ENCODE data around the gene LRRC56.

The LRRC56 gene

DNA sequence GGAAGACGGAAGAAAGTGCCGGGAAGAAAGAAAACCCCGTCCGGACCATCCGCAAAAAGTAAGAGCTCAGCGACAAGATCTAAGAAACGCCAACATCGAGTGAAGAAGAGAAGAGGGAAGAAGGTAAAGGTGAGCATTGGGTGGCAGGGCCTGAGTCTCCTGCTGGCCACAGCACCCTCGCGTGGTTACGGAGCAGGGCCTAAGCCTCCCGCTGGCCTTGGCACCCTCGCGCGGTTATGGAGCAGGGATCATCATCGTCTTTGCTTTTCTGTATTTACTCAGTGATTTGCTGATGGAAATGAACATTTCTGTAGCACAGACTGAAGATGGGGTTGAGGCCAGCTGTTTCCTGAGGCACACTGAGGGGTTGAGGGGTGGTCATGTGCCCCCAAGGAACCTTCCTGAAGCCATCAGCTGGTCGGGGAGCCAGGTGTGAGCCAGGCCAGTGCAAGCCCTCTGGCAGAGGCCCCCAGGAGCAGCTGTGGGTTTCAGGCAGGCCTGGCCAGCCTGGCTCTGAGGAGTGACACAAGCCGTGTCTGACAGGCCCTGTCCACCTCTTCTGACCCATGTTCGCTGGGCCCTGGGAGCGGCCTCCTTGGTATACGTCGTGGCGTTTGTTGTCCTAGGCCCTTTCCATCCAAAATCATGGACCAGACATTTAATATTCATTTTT, 64.4 kb downstream of the LRRC56 start:
- no peak overlapping the region for H3K4me3 ChIP-seq (ENCODE audit: control insufficient read depth, low read depth, low read length)
- TF ChIP-seq, protein P1, sequence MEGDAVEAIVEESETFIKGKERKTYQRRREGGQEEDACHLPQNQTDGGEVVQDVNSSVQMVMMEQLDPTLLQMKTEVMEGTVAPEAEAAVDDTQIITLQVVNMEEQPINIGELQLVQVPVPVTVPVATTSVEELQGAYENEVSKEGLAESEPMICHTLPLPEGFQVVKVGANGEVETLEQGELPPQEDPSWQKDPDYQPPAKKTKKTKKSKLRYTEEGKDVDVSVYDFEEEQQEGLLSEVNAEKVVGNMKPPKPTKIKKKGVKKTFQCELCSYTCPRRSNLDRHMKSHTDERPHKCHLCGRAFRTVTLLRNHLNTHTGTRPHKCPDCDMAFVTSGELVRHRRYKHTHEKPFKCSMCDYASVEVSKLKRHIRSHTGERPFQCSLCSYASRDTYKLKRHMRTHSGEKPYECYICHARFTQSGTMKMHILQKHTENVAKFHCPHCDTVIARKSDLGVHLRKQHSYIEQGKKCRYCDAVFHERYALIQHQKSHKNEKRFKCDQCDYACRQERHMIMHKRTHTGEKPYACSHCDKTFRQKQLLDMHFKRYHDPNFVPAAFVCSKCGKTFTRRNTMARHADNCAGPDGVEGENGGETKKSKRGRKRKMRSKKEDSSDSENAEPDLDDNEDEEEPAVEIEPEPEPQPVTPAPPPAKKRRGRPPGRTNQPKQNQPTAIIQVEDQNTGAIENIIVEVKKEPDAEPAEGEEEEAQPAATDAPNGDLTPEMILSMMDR (IDR thresholded peaks at IDR 0.05; ENCODE audit: control insufficient read depth, insufficient read depth, low read depth, low read length, missing control alignments): no peak
- DNase-seq (ENCODE audit: low read depth): no peak

DNA sequence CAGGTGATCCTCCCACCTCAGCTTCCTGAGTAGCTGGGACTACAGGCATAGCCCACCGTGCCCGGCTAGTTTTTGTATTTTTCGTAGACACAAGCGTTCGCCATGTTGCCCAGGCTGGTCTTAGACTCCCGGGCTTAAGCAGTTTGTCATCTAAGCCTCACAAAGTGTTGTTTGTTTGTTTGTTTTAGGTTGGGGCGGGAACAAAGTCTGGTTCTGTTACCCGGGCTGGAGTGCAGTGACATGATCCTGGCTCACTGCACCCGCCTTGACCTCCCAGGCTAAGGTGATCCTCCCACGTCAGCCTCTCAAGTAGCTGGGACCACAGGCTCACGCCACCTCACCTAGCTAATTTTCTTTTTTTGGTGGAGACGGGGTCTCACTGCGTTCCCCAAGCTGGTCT, 65.8 kb downstream of the LRRC56 start:
- DNase-seq (ENCODE audit: low read depth): no peak
- H3K4me3 ChIP-seq (ENCODE audit: control insufficient read depth, low read depth, low read length): no peak overlapping the region
- TF ChIP-seq, protein P1 (IDR thresholded peaks at IDR 0.05; ENCODE audit: control insufficient read depth, insufficient read depth, low read depth, low read length, missing control alignments): no peak
